ENCODE results near the gene SLC39A3.

SLC39A3 gene

DNA sequence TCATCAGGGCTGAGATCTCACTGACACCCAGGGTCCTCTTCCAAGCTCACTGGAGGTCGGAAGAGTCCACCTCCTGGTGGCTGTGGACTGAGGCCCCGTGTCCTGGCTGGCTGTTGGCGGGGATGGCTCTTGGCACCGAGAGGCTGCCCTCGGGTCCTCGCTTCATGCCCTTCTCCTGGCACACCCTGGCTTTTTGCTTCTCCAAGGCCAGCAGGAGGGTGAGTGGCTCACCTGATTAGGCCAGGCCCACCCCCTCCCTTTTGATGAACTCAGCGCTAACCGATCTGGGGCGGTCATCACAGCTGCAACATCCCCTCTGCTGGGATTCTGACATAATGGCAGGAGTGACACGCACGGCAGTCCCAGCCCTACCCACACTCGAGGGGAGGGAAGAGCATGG is 4.4 kb downstream of the SLC39A3 start:
- no peak overlapping the region for H3K27ac Mint-ChIP-seq
- H3K4me1 Mint-ChIP-seq = peaks cover 45% of the 10 kb centered on the region
- peaks cover 35% of the 10 kb centered on the region for H3K36me3 Mint-ChIP-seq
- DNase-seq (ENCODE audit: low spot score in 2 of 2) (no peak), ATAC-seq (no peak)
- H3K9me3 Mint-ChIP-seq = no peaks in the 10 kb centered on the region
- no peak overlapping the region for H3K4me3 Mint-ChIP-seq

DNA sequence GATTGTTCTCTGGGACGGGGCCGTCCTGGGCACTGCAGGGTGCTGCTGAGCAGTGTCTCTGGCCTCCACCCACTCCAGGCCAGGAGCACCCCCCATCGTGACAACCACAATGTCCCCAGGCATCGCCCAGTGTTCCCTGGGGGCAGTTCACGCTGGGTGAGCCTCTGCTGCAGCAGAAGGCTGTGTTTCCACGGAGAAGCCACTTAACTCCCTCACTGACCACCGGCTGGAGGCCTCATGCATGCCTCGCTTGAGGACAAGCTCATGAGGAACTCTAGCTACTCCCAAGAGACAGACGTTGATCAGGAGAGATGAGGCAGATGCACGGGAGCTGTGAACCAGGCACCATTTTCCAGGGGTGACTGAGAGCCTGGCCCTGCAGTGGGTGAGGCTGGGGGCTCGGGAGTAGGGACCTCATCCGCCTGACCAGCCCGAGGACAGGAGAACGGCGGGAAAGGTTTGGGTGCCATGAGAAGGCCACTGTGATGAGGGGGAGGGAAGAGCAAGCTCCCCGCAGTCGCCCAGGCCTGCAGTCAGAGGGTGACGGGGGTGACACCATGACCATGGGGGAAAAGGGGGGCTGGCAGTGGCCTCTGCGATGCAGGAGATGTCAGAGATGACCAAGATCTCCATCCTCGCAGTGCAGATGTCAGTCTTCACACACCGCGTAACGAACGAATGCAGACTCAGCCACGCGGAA is 5.1 kb downstream of the SLC39A3 start:
- H3K4me3 Mint-ChIP-seq = no peak overlapping the region
- H3K9me3 Mint-ChIP-seq = no peaks in the 10 kb centered on the region
- ATAC-seq (no peak), DNase-seq (ENCODE audit: low spot score in 2 of 2) (no peak)
- peaks cover 35% of the 10 kb centered on the region for H3K36me3 Mint-ChIP-seq
- peaks cover 40% of the 10 kb centered on the region for H3K4me1 Mint-ChIP-seq
- peak overlapping the region; percentile 14 for H3K27ac Mint-ChIP-seq

DNA sequence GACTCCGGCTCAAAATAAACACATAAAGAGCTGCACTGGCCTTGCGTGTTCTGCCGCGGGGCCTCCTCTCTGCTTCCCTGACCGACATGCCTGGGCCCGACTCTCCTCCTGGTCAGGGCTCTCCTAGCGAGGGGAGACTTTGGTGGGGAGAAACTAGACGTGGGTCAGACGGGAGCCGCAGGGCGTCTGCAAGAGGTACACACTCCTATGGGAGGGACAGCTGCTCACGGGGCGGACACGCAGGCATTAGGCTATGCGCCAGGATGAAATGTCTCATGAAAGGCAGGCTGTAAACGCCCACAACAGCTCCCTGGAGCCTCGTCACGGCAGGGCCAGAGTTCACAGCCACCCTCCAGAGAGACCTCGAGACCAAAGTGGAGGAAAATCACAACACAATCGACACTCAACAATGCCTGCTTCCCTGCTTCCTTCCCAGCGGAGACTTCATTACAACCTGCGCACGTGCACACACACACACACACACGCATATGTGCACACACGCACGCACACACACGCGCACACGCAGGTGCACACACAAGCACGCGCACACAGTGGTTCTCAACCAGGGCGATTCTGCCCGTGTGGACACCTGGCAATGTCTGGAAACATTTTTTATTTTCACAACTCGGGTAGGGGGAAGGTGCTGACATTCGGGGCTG is 5.8 kb downstream of the SLC39A3 start:
- Mint-ChIP-seq H3K4me1 (peaks cover 35% of the 10 kb centered on the region), H3K4me3 (no peak overlapping the region), H3K27ac (peak overlapping the region; percentile 14), H3K9me3 (no peaks in the 10 kb centered on the region), H3K36me3 (peaks cover 35% of the 10 kb centered on the region)
- ATAC-seq (no peak), DNase-seq (ENCODE audit: low spot score in 2 of 2) (no peak)

DNA sequence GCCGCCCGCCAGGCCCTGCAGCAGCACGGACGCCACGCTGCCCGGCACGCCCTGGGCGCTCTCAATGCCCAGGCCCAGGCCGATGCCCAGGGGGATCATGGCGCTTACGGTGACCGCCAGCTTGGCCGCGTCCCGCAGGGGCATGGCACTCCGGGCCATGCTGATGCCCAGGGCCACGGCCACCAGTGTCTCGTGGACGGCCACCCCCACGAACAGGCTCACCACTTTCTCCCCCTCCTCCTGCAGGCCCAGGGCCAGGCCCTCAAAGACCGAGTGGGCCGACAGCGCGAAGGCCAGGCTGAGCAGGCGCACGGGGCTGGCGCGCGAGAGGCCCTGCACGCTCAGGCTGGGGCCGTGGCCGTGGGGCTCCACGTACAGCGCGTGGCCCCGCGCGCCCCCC is 6.9 kb downstream of the SLC39A3 start:
- Mint-ChIP-seq H3K4me3 (no peak overlapping the region), H3K9me3 (no peaks in the 10 kb centered on the region), H3K36me3 (peaks cover 28% of the 10 kb centered on the region), H3K4me1 (peaks cover 25% of the 10 kb centered on the region), H3K27ac (no peak overlapping the region)
- DNase-seq (ENCODE audit: low spot score in 2 of 2) = no peak
- no peak for ATAC-seq

DNA sequence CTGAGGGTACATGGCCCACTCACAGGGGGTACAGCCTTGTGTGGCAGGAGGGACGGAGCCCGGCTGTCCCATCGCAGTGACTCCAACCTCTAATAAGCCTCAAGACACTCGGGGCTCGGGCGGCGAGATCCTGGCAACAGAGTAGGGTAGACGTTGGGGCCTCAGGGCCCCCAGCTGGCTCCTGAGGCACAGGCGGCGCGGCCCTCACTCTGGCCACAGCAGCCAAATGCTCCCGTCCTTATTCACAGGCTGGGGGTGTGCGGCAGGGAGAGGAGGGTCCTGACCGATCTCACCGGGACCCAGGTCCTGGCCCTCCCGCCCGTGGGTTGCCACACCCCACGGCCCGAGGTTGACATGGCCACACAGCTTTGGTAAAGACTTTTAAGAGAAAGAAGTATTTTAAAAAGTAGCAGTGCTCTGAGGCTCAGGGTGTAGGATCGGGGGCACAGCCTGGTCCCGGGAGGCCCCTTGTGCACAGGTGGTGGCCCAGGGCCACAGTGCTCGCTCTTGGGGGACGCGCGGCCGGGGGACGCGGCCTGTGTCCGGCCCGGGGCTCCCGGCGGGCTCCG is 7.6 kb downstream of the SLC39A3 start:
- H3K4me1 Mint-ChIP-seq = peaks cover 26% of the 10 kb centered on the region
- H3K36me3 Mint-ChIP-seq = peaks cover 28% of the 10 kb centered on the region
- no peak for ATAC-seq
- no peaks in the 10 kb centered on the region for H3K9me3 Mint-ChIP-seq
- no peak overlapping the region for H3K4me3 Mint-ChIP-seq
- DNase-seq (ENCODE audit: low spot score in 2 of 2) = no peak
- no peak overlapping the region for H3K27ac Mint-ChIP-seq

DNA sequence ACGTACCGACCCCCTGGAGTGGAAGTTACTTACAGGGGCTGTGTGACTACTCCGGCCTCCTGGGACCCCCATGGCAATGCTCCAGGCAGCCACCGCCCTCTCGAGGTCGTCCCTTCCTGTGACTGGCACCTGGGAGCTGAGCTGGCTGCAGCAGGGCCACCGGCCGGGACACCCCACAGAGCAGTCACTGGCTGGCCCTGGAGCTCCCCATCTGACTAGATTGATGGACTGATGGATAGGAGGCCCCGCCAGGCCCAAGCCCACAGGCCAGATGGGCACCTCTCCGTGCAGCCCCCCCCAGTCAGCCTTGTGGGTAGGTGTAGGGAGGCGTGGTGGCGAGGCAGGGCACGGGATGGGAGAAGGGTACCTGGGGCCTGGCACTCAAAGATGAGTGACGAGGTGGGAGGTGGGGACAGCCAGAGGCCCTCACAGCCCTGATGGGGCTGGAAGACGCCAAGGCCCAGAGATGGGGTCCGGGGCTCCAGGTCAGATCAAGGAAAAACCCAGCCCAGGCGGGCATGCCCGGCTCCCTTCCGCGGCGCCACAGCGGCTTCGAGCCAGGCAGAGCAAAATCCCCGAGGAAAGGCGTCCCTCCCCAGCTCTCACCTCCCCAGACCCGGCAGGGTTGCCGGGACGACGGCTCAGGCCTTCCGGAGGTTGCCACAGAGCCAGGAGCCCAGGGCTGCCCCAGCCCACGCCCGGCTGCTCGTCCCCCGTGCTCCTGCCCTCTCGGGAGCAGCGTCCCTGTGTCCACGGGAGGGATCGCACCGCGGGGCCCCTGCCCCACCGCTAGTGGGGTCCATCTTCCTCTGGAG is 8.4 kb downstream of the SLC39A3 start:
- no peaks in the 10 kb centered on the region for H3K9me3 Mint-ChIP-seq
- H3K27ac Mint-ChIP-seq = no peak overlapping the region
- DNase-seq (ENCODE audit: low spot score in 2 of 2) (no peak), ATAC-seq (no peak)
- H3K36me3 Mint-ChIP-seq = peaks cover 20% of the 10 kb centered on the region
- peaks cover 23% of the 10 kb centered on the region for H3K4me1 Mint-ChIP-seq
- no peak overlapping the region for H3K4me3 Mint-ChIP-seq

DNA sequence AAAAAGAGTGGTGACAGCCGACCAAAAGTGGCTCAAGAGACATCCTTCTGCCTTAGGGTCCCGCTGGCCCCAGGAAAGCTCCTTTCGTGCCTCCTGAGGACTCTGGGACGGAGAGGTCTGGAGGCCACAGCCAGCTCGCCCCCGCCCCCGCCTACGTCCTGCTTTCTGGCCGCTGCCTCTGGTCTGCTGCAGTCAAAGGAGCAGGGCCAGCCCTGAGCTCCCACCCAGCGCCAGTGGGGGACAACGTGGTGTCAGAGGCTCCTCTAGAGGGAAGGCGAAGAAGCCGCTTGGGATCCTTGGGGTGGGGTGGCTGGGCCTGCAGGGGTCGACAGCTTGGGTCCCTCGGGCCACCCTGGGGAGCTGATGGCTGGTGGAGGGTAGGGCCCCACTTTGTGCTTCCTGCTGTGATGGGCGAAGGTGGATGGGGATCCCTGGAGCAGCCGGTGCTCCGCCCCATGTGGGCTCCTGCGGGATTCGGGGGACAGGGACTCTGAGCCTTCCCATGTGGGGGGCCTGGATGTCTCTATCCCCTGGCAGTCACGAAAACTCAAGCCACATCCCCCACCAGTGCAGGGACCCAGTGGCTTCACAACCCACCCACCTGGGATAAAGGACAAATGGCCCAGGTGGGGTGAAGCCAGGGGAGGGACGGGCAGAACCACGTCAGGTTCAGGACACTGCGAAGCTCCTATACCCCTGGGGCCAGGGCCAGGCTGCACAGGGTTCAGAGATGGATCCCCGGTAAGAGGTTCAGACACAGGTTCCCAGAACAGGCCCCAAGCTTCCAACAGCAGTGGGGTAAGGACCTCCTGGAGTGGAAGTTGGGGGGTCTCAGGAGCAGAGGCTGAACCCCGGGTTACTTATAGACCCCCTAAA is 9.6 kb downstream of the SLC39A3 start:
- DNase-seq (ENCODE audit: low spot score in 2 of 2) = no peak
- Mint-ChIP-seq H3K36me3 (peaks cover 16% of the 10 kb centered on the region), H3K9me3 (no peaks in the 10 kb centered on the region), H3K4me1 (peaks cover 18% of the 10 kb centered on the region), H3K4me3 (no peak overlapping the region), H3K27ac (no peak overlapping the region)
- ATAC-seq = no peak

DNA sequence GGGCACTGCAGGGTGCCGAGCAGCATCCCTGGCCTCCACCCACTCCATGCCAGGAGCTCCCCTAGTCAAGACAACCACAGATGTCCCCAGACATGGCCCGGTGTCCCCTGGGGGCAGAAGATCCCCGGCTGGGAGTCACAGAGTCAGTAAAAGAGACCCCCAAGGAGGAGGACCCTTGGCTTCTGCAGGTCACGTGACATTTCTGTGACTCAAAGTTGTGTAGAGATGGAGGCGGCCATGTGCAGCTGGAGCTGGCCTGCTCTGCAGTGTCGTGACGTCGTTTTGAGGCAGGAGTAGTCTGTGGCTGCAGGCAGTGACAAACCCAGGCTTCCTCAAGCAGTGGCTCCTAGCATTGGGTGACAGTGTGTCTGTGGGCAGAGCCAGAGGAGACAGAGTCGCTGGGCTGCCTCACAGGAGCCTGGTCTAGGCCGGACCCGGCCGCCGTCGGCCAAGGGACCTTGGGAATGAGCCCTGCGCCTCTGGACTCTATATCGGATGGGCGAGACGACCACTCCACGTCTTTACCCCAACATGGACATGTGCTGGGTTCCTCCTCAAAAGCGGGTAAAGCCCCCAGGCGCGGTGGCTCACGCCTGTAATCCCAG is 10.9 kb downstream of the SLC39A3 start:
- Mint-ChIP-seq H3K36me3 (peaks cover 7% of the 10 kb centered on the region), H3K4me3 (no peak overlapping the region), H3K4me1 (peaks cover 6% of the 10 kb centered on the region), H3K9me3 (no peaks in the 10 kb centered on the region), H3K27ac (no peak overlapping the region)
- ATAC-seq (no peak), DNase-seq (ENCODE audit: low spot score in 2 of 2) (no peak)

DNA sequence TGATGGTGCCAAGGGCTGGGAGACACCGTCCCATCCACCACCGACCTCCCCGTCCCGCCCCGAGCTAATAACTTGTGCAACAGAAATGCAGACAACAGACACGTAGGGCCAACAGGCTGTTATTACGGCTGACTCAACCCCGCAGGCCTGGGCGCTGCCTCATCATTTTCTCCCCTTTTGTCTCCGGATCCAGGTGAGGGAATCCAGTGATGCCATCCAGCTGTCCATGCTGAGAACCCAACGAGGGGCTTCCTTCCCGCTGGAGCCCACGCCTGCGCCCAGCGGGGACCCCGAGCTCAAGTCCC is 12.2 kb downstream of the SLC39A3 start:
- Mint-ChIP-seq H3K9me3 (no peaks in the 10 kb centered on the region), H3K4me3 (no peak overlapping the region), H3K27ac (no peak overlapping the region), H3K4me1 (peaks cover 5% of the 10 kb centered on the region), H3K36me3 (no peaks in the 10 kb centered on the region)
- ATAC-seq = no peak
- DNase-seq (ENCODE audit: low spot score in 2 of 2) = no peak

DNA sequence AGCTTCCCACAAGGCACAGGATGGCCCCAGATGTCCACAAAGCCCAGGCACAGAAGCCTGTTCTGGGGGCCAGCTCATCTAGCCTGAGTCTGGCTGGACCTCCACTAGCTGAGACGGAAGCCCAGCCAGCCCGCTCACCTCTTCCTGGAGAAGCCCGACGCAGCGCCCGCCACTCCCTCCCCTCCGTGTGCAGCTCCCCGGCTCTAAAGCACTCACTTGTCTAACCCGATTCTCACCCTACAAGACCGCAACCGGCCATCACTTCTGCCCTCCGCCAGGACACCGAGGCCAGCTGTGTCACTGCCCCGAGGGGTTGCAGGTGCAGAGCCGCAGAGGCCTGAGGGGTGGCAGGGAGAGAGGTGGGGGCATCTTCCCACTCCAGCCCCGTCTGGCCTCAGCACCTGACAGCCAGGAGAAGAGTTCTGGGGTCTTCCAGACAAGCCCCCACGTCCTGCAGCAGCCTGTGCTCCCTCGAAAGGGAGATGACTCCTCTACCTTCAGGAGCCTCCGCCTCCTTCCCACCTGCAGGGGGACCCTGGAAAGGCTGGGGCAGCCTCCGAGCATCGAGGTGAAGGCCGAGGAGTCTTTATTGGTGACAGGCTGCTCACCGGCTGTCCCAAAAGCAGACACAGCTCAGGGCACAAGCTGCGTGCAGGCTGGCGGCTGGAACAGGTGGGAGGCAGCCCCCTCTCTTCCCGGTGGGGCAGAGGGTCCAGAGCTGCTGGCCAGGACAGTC is 12.7 kb downstream of the SLC39A3 start:
- H3K4me3 Mint-ChIP-seq = no peak overlapping the region
- no peak overlapping the region for H3K27ac Mint-ChIP-seq
- ATAC-seq (no peak), DNase-seq (ENCODE audit: low spot score in 2 of 2) (no peak)
- no peaks in the 10 kb centered on the region for H3K9me3 Mint-ChIP-seq
- peaks cover 5% of the 10 kb centered on the region for H3K4me1 Mint-ChIP-seq
- H3K36me3 Mint-ChIP-seq = no peaks in the 10 kb centered on the region

DNA sequence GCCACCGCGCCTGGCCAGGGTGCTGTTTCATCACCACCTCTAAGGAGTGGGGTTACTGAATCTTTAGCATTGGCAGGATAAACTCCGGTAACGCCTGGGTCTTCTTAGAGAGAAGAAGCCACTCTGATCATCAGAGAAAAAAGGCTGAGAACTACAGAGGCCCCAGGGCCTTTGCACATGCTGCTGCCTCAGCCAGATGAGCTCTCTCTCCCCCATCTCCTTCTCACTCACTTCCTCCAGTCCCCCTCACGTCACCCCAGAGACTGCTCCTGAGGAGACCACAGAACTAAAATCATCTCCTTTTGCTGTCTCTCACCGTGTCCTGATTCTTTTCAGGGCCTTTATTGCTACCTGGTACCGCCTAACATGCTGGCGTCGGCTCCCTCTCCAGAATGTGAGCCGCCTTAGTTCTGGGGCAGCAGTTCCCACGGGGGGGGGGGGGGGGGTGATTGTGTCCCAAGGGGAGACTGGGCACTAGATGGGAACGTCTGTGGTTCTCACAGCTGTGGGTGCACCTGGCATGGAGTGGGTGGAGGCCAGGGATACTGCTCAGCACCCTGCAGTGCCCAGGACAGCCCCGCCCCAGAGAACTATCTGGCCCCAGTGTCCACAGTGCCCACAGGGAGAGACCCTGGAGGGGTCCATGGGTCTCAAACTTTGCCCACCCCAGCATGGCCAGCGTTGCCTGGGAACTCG is 13.5 kb downstream of the SLC39A3 start:
- DNase-seq (ENCODE audit: low spot score in 2 of 2) = no peak
- no peak for ATAC-seq
- H3K9me3 Mint-ChIP-seq = no peaks in the 10 kb centered on the region
- no peak overlapping the region for H3K27ac Mint-ChIP-seq
- no peak overlapping the region for H3K4me3 Mint-ChIP-seq
- peaks cover 5% of the 10 kb centered on the region for H3K4me1 Mint-ChIP-seq
- H3K36me3 Mint-ChIP-seq = no peaks in the 10 kb centered on the region

DNA sequence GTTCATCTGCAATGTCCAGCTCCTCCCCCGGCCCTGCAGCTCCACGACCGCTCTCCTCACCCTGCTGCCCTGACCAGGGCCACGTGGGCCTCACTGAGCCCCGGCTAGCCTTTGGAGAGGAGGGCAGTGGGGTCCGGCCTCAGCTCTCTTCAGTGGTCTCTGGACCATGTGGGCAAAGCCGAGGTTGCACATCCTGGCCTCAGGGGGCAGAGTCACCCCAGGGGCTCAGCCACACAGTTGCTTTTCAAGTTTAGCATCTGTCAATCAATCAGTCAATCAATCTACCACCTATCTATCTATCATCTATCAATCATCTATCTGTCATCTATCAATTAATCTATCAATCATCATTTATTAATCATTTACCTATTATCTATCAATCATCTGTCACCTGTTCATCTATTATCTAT is 15.7 kb downstream of the SLC39A3 start:
- ATAC-seq (no peak), DNase-seq (ENCODE audit: low spot score in 2 of 2) (no peak)
- H3K9me3 Mint-ChIP-seq = no peaks in the 10 kb centered on the region
- no peaks in the 10 kb centered on the region for H3K36me3 Mint-ChIP-seq
- peaks cover 5% of the 10 kb centered on the region for H3K4me1 Mint-ChIP-seq
- H3K27ac Mint-ChIP-seq = no peak overlapping the region
- no peak overlapping the region for H3K4me3 Mint-ChIP-seq

DNA sequence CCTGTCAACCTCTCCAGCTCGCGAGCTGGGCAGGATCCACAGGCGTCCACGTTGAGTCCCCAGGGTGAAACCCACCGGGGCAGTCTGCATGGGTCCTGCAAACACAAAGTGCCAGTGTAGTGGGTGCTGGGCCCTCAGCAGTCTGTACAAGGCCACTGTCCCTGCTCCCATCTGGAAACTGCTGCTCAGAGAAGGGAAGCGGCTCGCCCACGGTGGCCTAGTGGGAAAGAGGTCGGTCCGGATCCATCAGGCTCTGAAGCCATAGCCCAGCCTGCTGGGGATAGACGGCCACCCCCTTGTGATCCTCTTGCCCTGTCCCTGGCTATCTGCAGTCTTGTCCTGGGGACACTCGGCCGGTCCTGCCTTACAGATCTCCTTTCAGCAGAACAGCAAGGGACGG is 16.1 kb downstream of the SLC39A3 start:
- Mint-ChIP-seq H3K4me1 (peaks cover 5% of the 10 kb centered on the region), H3K27ac (no peak overlapping the region), H3K4me3 (no peak overlapping the region), H3K9me3 (no peaks in the 10 kb centered on the region), H3K36me3 (no peaks in the 10 kb centered on the region)
- ATAC-seq (no peak), DNase-seq (ENCODE audit: low spot score in 2 of 2) (no peak)

DNA sequence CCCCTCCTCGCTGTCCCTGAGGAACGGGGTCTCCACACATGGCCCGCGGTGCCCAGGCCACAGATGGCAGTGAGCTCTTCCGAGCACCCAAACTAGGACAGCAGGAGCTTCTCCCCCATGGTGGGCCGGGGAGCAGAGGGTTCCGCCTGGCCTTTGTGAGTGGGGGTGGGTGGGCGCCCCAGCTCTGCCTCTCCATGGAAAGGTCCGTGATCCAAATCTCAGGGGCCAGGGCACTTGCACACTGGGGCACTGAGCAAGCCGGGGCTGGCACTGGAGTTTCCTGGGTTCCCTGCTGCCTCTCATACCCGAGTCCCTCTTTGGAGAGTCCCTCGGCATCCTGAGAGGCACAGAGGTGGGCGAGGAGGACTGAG is 16.5 kb downstream of the SLC39A3 start:
- H3K9me3 Mint-ChIP-seq = no peaks in the 10 kb centered on the region
- H3K4me1 Mint-ChIP-seq = peaks cover 5% of the 10 kb centered on the region
- ATAC-seq (no peak), DNase-seq (ENCODE audit: low spot score in 2 of 2) (no peak)
- no peak overlapping the region for H3K27ac Mint-ChIP-seq
- no peaks in the 10 kb centered on the region for H3K36me3 Mint-ChIP-seq
- H3K4me3 Mint-ChIP-seq = no peak overlapping the region

All from stimulated activated effector memory CD8-positive, alpha-beta T cell treated with anti-CD3 and anti-CD28 coated beads, Interleukin-12 subunit alpha, Interleukin-12 subunit beta, amount 100 ng/mL, for 72 hours (primary cell).